GDM1 (cell line): ENCODE measurements around the gene RBP4.
"Not testable (repeated sequence)": the region's sequence is repeated elsewhere in the genome, so short reads cannot be mapped to it uniquely, and the experiment has no call there.

Experiments used
- DNase-seq: peaks from one replicate; lab custom pipeline; 2025; lab: John Stamatoyannopoulos, UW

The RBP4 gene

GRCh38 chr10:93566435-93567276 is 34.4 kb downstream of the RBP4 start, which contains the start of gene FFAR4:
Gene FFAR4, plus strand, starts transcription at chr10:93566665. Its CDS starts 56 bp downstream, at chr10:93566721.
- DNase-seq: no peak

- DNase-seq: no peak
Measured at GRCh38 chr10:93565446-93565845, 35.6 kb downstream of the RBP4 start.

- no peak for DNase-seq
Measured at GRCh38 chr10:93560541-93560940, 40.5 kb downstream of the RBP4 start.

- DNase-seq: no peak
Measured at GRCh38 chr10:93559490-93559889, 41.5 kb downstream of the RBP4 start.

DNA sequence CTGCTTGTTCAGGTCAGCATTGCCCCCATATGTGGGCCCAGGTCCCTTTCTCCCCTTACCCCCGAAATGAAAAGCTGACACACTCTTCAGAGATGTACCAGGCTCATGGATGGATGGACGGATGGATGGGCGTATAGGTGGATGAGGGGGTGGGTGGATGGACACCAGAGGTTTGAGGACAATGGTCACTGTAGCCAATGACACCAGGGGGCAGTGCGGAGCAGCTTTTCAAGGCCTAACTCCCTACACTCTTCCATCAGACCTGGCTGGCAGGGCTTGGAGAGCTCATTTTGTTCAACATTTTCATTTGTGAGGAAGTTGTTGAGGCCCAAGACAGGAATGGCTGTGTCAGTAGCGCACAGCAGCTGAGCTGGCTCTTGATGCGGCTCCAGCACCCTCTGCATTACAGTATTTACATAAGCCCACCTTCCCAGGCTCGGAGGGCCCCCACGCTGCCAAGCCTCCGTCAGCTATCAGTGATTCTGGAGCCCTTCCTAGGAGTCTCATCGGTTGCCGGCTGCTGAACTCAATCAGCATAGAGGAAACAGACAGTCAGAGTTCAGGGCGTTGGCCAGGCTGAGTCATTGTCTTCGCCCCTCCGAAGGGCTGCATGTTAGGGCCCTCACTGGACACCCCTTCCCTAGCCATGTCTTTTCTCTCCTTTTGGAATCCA is 46.1 kb downstream of the RBP4 start:
- DNase-seq: peak; percentile 79

GRCh38 chr10:93554316-93554663 is 46.7 kb downstream of the RBP4 start:
- no peak for DNase-seq

- DNase-seq: no peak
Measured at GRCh38 chr10:93553482-93554315, 47.3 kb downstream of the RBP4 start.

DNA sequence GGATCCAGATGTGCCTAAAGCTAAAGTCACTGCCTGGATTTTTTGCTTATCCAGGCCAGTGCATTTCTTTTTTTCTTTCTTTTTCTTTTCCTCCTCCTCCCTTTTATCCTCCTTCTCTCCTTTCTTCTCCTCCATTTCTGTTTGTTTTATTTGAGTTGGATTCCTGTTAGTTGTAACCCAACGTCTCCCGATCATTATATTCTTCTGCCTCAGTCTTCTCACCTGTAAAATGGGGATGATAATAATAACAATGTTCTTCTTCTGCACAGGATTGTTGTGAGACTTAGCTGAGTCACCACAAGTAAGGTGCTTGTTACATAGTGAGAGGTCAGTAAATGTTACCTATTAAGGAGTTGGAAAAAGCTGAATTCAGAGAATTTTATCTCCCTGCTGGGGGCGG is 48.3 kb downstream of the RBP4 start:
- no peak for DNase-seq

GRCh38 chr10:93550606-93551005 is 50.4 kb downstream of the RBP4 start:
- DNase-seq: no peak

- DNase-seq: no peak
Measured at GRCh38 chr10:93548376-93549071, 52.5 kb downstream of the RBP4 start.

DNA sequence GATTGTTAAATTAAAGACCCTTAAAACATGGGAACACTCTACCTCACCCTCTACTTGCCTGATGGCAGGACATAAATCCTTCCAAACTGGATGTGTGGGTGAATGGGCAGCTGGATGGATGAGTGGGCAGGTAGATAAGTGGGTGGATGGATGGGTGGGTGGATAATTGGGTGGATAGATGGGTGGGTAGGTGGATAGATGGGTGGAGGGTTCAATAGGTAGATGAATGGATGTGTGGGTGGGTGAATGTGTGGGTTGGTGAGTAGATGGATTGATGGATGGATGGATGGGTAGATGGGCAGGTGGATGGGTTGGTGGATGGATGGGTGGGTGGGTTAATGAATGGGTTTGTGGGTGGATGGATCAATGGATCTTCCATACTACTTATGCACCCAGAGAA is 53.5 kb downstream of the RBP4 start:
- no peak for DNase-seq

- not testable (repeated sequence) for DNase-seq
Measured at GRCh38 chr10:93546995-93547394, 54.0 kb downstream of the RBP4 start.

DNA sequence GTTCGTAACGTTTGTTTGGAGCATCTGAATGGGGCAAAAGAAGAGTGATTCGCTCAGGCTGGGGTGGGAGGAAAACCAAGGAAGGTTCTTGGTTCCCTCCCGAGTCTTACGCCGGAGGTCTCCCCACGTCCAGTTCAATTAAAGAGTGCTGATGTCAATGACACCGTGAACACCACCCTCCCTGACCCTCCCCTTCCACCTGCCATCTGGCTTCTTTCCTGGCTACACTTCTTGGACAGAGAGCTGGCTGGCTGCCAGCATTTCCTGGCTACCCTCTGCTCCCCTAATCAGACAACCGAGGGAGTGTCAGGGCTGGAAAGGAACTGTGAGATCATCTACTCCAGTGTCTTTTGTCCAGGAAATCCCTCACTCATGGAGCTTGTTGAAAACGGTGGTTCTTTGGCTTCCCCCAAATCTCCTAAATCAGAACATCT is 58.7 kb downstream of the RBP4 start:
- no peak for DNase-seq
